ENCODE measurements around the gene IGF1R.
"Not testable (repeated sequence)": the region's sequence is repeated elsewhere in the genome, so short reads cannot be mapped to it uniquely, and the experiment has no call there.

The IGF1R gene

GRCh38 chr15:98996169-98996568, 347.8 kb downstream of the IGF1R start:
- in situ Hi-C loops (cut with HindIII; ENCODE audit: low sequenced_read_pairs) = no loop called here
- TF ChIP-seq, protein P1, sequence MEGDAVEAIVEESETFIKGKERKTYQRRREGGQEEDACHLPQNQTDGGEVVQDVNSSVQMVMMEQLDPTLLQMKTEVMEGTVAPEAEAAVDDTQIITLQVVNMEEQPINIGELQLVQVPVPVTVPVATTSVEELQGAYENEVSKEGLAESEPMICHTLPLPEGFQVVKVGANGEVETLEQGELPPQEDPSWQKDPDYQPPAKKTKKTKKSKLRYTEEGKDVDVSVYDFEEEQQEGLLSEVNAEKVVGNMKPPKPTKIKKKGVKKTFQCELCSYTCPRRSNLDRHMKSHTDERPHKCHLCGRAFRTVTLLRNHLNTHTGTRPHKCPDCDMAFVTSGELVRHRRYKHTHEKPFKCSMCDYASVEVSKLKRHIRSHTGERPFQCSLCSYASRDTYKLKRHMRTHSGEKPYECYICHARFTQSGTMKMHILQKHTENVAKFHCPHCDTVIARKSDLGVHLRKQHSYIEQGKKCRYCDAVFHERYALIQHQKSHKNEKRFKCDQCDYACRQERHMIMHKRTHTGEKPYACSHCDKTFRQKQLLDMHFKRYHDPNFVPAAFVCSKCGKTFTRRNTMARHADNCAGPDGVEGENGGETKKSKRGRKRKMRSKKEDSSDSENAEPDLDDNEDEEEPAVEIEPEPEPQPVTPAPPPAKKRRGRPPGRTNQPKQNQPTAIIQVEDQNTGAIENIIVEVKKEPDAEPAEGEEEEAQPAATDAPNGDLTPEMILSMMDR (IDR thresholded peaks at IDR 0.05; ENCODE audit: low read depth, low read length) = no peak
- no peak for DNase-seq (ENCODE audit: low read depth, low spot score)
- no peak overlapping the region for H3K4me3 ChIP-seq (ENCODE audit: low read depth, low read length)

DNA sequence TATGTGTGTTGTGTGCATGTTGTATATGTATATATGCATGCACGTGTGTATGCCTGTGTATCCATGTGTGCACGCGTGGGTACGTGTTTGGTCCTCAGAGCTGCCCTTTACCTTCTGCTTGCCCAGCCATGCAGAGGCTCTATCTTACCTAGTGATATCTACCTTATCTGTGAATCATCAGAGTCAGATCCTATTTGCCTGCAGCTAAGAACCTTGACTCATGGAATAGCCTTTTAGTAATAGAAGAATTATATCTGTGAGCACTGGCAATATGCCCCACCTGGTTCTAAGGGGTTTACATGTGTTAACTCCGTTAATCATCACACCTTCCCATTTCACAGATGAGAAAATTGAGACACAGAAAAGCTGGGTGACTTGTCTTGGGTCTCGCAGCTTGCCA, 348.3 kb downstream of the IGF1R start:
- H3K4me3 ChIP-seq (ENCODE audit: low read depth, low read length) = no peak overlapping the region
- in situ Hi-C loops (cut with HindIII; ENCODE audit: low sequenced_read_pairs) = no loop called here
- TF ChIP-seq, protein P1 (IDR thresholded peaks at IDR 0.05; ENCODE audit: low read depth, low read length) = no peak
- no peak for DNase-seq (ENCODE audit: low read depth, low spot score)

DNA sequence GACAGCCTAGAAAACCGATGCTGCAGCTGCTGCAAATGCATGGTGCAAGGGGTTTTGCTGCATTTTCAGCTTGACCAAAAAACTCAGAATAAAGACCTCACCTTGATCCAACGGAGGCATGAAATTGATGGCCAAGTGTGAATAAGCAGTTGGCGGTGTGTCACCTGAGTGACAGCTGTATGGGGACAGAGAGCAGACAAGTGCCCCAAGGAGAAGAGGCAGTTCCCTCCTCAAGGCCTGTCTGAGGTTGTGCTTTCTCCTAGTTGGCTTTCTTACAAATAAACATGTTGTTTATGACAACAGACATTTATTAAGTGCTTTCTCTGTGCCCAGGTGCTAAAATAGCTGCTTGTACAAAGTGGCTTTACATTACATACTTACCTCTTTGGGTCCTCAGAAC, 349.0 kb downstream of the IGF1R start:
- no peak for DNase-seq (ENCODE audit: low read depth, low spot score)
- in situ Hi-C loops (cut with HindIII; ENCODE audit: low sequenced_read_pairs) = no loop called here
- TF ChIP-seq, protein P1 (IDR thresholded peaks at IDR 0.05; ENCODE audit: low read depth, low read length) = no peak
- H3K4me3 ChIP-seq (ENCODE audit: low read depth, low read length) = no peak overlapping the region

DNA sequence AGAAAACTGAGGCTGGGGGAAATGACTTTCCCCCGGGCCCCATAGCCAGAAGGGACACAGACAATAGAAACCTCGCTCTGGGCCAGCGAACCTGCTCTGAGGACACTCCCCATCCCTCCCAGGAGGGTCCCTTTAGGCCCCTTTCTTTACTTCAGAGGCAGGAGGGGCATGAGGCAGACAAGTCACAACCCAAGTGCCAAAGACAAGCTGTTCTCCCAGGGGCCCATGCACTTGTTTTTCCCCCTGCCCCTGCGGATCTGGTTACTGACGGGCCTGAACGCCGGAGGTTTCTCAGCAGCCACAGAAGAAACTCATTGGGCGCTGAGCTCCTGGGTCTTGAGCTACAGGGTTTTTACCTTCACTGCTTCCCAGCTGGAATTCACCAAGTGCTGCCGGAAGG, 349.4 kb downstream of the IGF1R start:
- H3K4me3 ChIP-seq (ENCODE audit: low read depth, low read length) = no peak overlapping the region
- TF ChIP-seq, protein P1 (IDR thresholded peaks at IDR 0.05; ENCODE audit: low read depth, low read length) = no peak
- no peak for DNase-seq (ENCODE audit: low read depth, low spot score)
- in situ Hi-C loops (cut with HindIII; ENCODE audit: low sequenced_read_pairs) = no loop called here

GRCh38 chr15:98998279-98998678, 349.9 kb downstream of the IGF1R start:
- in situ Hi-C loops (cut with HindIII; ENCODE audit: low sequenced_read_pairs) = no loop called here

DNA sequence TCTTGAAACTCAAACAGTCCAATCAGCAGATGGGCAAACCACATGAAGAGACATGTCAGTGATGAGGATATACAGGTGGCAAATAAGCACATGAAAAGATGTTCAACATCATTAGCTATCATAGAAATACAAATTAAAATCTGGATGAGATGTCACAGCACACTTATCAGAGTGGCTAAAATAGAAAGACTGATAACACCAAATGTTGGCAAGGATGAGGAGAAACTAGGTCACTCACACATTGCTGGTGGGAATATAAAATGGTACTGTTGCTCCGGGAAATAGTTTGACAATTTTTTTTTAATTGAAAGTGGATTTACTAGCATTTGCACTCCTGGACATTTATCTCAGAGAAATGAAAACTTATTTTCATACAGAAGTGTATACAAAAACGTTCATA, 350.9 kb downstream of the IGF1R start:
- H3K4me3 ChIP-seq (ENCODE audit: low read depth, low read length) = no peak overlapping the region
- TF ChIP-seq, protein P1 (IDR thresholded peaks at IDR 0.05; ENCODE audit: low read depth, low read length) = no peak
- in situ Hi-C loops (cut with HindIII; ENCODE audit: low sequenced_read_pairs) = no loop called here
- DNase-seq (ENCODE audit: low read depth, low spot score) = no peak

More at GRCh38 chr15:98998279-98998678, 349.9 kb downstream of the IGF1R start:
- DNase-seq (ENCODE audit: low read depth, low spot score) = no peak
- TF ChIP-seq, protein P1 (IDR thresholded peaks at IDR 0.05; ENCODE audit: low read depth, low read length) = no peak
- no peak overlapping the region for H3K4me3 ChIP-seq (ENCODE audit: low read depth, low read length)

DNA sequence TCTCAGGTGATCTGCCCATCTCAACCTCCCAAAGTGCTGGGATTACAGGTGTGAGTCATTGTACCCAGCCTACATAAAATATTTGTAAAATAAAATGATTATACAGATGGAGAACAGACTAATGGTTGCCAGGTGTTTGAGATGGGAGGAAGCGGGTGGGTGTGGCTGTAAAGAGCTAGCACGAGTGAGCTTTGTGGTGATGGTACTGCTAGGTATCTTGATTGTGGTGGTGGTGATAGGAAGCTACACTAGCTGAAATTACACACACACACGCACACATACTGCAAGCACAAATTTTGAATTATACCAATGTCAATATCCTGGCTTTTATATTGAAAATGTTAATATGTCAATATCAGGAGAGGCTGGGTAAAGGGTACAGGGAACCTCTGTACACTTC, 353.9 kb downstream of the IGF1R start:
- TF ChIP-seq, protein P1 (IDR thresholded peaks at IDR 0.05; ENCODE audit: low read depth, low read length) = no peak
- no peak for DNase-seq (ENCODE audit: low read depth, low spot score)
- no peak overlapping the region for H3K4me3 ChIP-seq (ENCODE audit: low read depth, low read length)
- in situ Hi-C loops (cut with HindIII; ENCODE audit: low sequenced_read_pairs) = no loop called here

DNA sequence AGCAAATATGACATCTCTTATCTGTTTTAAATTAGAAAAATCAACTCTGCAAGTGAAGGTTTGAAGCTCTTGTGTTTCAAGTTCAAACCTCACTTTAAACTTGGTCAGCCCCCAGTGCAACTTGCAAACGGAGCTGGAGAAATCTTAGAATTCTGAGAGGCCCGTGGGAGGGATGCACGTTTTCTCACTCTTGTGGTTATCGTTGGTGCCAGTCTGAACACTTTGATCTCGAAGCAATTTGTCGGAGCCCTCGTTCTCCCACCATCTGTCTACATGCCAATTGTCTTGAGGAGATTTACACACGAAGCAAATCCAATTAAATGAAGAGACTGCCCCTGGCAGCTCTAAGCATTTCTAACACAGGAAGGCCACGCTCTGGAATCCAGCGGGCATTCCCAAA, 355.0 kb downstream of the IGF1R start:
- H3K4me3 ChIP-seq (ENCODE audit: low read depth, low read length); in situ Hi-C loops (cut with HindIII; ENCODE audit: low sequenced_read_pairs); DNase-seq (ENCODE audit: low read depth, low spot score): not testable (repeated sequence)

DNA sequence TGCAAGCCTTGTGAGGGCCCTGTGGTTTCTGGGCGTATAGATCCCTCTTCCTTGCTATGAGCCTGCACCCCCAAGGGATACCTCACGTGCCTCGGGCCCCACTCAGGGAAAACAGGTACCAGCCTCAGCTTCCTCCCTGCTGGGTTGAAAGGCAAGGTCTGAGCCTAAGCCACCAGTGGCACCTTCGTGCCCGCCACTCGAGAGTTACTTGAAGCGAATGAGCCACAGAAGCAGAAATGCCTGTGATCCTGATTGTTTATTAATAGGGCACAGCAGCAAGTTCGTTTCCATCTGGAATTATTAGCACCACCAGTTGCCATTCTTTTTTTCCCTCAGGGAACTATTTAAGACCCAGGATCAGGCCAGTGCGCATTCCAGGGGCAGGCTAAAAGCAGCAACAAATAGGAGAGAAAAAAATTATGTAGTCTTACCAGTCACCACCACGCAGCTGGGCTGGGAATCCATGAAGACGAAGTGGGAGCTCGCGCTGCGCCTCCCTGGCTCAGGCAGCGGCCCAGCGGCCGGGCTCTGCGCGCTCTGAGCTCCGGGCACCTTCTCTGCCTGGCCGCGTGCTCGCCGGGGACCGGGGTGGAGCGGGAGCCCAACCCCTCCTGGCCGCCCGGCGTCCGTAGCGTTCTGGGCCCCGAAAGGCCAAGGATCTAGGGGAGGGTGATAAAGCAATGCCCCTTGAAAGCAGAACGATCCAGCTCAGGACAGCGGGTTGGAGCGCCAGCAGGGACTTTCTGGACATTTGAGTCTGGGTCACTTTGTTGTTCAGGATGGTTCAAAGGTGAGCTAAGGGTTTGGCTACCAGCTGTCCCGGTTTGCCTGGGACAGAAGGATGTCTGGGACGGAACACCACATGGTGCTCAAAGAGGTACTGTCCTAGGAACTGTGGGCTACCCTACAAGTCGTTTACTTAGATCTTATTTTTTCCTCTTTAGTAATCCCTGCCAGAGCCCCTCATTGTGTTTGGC, 356.9 kb downstream of the IGF1R start:
- DNase-seq (ENCODE audit: low read depth, low spot score); in situ Hi-C loops (cut with HindIII; ENCODE audit: low sequenced_read_pairs); H3K4me3 ChIP-seq (ENCODE audit: low read depth, low read length): not testable (repeated sequence)
